Measurements from ENCODE around the gene TIMM50.

- no peak for TF ChIP-seq CTCF (IDR thresholded peaks at IDR 0.05; ENCODE audit: low read depth, low read length)
- no peak for TF ChIP-seq EZH2phosphoT487 (IDR thresholded peaks at IDR 0.05; ENCODE audit: low read depth)
Observed at GRCh38 chr19:39515551-39516191, 35.0 kb downstream of the TIMM50 start.

Measured in OCI-LY3 (cell line).